Stomach (tissue), 9 donors: ENCODE measurements around the gene ASL. TPM values are rescaled to one million over a fixed set of nuclear protein-coding genes. Genes with fewer than 3 reads are reported as not detected.

Experiments
- DNase-seq, 2 donors: peaks; one replicate each; pipeline versions ENCODE4 v3.0.0 to v3.0.0-alpha.2; 2013 to 2019
- H3K27ac ChIP-seq, 5 donors: fragments of 200-600 bp in 4 of 5; sonication (generic) in 4 of 5; one replicate each; pipeline ENCODE4 v1.5.1; 2013 to 2019; ENCODE audit warnings: mild to moderate bottlenecking in 1 of 5, moderate library complexity in 1 of 5
- H3K27me3 ChIP-seq, 3 donors: fragments of 200-600 bp; sonication (generic); one replicate each; pipeline ENCODE4 v1.5.1; 2017 to 2019; ENCODE audit warnings: mixed run types in 1 of 3
- H3K36me3 ChIP-seq, 4 donors: fragments of 200-600 bp; sonication (generic); 1 replicate in 3 of 4; 2 replicates in 1 of 4; pipeline ENCODE4 v1.5.1; 2016 to 2019
- H3K4me1 ChIP-seq, 4 donors: fragments of 200-600 bp; sonication (generic); one replicate each; pipeline ENCODE4 v1.5.1; 2016 to 2019
- H3K4me3 ChIP-seq, 4 donors: fragments of 200-600 bp; sonication (generic) in 3 of 4; one replicate each; pipeline ENCODE4 v1.5.1; 2016 to 2019; ENCODE audit warnings: mild to moderate bottlenecking in 1 of 4
- H3K9me3 ChIP-seq, 4 donors: fragments of 200-600 bp; sonication (generic); one replicate each; pipeline ENCODE4 v1.5.1; 2016 to 2019
- EP300 ChIP-seq: sonication (generic); formaldehyde crosslinking; IDR thresholded peaks from one replicate; pipeline ENCODE4 v1.6.1; 2017; ENCODE audit warnings: antibody characterized with exemption
- POLR2A ChIP-seq, 4 donors: fragments of 450-650 bp; IDR thresholded peaks; one replicate each; pipeline ENCODE4 v1.6.1; 2016; ENCODE audit warnings: antibody characterized with exemption in 4 of 4, control low read depth in 2 of 4, mild to moderate bottlenecking in 1 of 4, moderate library complexity in 1 of 4
- POLR2AphosphoS5 ChIP-seq, 3 donors: sonication (generic); formaldehyde crosslinking; IDR thresholded peaks; one replicate each; pipeline ENCODE4 v1.6.1; 2016; ENCODE audit warnings: antibody characterized with exemption in 3 of 3
- WGBS, 5 donors: extraction: QIAGEN DNeasy Blood & Tissue Kit in 3 of 5; methylation state at CpG; one replicate each; pipeline versions ENCODE4 v1.1.5 to v1.1.7; 2013 to 2018; 5-methylcytosine and 5-hydroxymethylcytosine counted together
- intact Hi-C: fragments of 100-400 bp; cut with DNase I; formaldehyde crosslinking; loops from one replicate; pipeline ENCODE4 v1.15.1; 2023; ENCODE audit warnings: low total_unique reads
- polyA plus RNA-seq, 3 donors: library from polyadenylated mRNA; stranded (reverse); fragments of 200-250 nt; gene quantifications; one replicate each; pipeline ENCODE4 v1.2.3, GENCODE V29; 2013
- total RNA-seq, 5 donors: library from RNA; depleted of rRNA; stranded (reverse); fragments of >200 nt; gene quantifications; one replicate each; pipeline versions ENCODE4 v1.1.0 to v1.2.3, GENCODE V29; 2014 to 2016
- TF ChIP-seq, protein P1 (sequence below), 7 experiments: fragments of 450-650 bp in 4 of 7; fragments of 200-600 bp in 3 of 7; sonication (generic) in 3 of 7; IDR thresholded peaks; one replicate each; pipeline ENCODE4 v1.5.1; 2016 to 2019; ENCODE audit warnings: antibody characterized with exemption in 7 of 7, control low read depth in 2 of 7, mild to moderate bottlenecking in 1 of 7
- donor health status: healthy with polysubstance abuse.
- donor health status: Bipolar disorder and iron deficiency.
- donor health status: healthy.

The ASL gene
- total and polyA plus RNA-seq, 8 donors = 42.8 to 369 (median 75.7) TPM

DNA sequence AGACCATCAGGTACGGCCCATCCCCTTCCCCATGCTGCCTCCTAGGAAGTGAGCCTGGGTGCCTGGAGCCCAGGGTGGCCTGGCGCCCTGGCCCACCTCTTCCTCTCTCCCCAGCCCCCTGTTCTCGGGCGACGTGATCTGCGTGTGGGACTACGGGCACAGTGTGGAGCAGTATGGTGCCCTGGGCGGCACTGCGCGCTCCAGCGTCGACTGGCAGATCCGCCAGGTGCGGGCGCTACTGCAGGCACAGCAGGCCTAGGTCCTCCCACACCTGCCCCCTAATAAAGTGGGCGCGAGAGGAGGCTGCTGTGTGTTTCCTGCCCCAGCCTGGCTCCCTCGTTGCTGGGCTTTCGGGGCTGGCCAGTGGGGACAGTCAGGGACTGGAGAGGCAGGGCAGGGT is 17.0 kb downstream of the ASL start:
- intact Hi-C loops = no loop called here
- WGBS, 5 donors = 94 to 99% (median 97%) methylated on average over 3 to 19 of the region's 19 CpGs
- no peaks in the 10 kb centered on the region for H3K4me1 ChIP-seq
- no peak overlapping the region for H3K4me3 ChIP-seq
- TF ChIP-seq POLR2A (IDR thresholded peaks at IDR 0.05) = no peak
- no peak for TF ChIP-seq POLR2AphosphoS5 (IDR thresholded peaks at IDR 0.05)
- no peak for TF ChIP-seq EP300
- TF ChIP-seq, protein P1, sequence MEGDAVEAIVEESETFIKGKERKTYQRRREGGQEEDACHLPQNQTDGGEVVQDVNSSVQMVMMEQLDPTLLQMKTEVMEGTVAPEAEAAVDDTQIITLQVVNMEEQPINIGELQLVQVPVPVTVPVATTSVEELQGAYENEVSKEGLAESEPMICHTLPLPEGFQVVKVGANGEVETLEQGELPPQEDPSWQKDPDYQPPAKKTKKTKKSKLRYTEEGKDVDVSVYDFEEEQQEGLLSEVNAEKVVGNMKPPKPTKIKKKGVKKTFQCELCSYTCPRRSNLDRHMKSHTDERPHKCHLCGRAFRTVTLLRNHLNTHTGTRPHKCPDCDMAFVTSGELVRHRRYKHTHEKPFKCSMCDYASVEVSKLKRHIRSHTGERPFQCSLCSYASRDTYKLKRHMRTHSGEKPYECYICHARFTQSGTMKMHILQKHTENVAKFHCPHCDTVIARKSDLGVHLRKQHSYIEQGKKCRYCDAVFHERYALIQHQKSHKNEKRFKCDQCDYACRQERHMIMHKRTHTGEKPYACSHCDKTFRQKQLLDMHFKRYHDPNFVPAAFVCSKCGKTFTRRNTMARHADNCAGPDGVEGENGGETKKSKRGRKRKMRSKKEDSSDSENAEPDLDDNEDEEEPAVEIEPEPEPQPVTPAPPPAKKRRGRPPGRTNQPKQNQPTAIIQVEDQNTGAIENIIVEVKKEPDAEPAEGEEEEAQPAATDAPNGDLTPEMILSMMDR (IDR thresholded peaks at IDR 0.05) = no peak
- no peaks in the 10 kb centered on the region for H3K9me3 ChIP-seq
- peaks cover 16 to 57% (median 48%) of the 10 kb centered on the region in 4 donors for H3K36me3 ChIP-seq
- no peak overlapping the region for H3K27ac ChIP-seq
- DNase-seq = no peak
- no peaks in the 10 kb centered on the region for H3K27me3 ChIP-seq

DNA sequence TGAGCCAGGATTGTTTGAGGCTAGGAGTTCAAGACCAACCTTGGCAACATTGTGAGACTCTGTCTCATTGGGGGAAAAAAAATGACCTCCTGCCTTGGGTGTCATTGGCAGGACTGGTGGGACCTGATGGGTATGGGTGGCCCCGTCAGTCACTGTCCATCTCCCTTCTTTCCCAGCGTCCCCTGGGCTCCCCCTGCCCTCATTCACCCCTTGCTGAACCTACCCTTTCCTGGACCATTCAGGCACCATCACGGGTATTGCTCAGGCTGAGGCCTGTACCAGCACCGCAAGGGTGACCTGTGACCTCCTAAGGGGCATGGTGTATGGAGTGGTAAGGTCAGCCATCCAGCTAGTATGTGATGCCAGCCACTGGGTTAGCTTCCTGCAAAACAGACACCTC is 19.4 kb downstream of the ASL start:
- WGBS, 5 donors = 83 to 94% (median 86%) methylated on average over 2 to 4 of the region's 4 CpGs
- intact Hi-C loops = no loop called here
- peaks cover 9 to 36% (median 29%) of the 10 kb centered on the region in 4 donors for H3K36me3 ChIP-seq
- no peak for DNase-seq
- H3K27me3 ChIP-seq = no peaks in the 10 kb centered on the region
- no peak overlapping the region for H3K27ac ChIP-seq
- H3K4me1 ChIP-seq = peaks cover 5 to 8% (median 6%) of the 10 kb centered on the region in 4 donors
- H3K9me3 ChIP-seq = no peaks in the 10 kb centered on the region
- TF ChIP-seq EP300 (no peak), POLR2A (IDR thresholded peaks at IDR 0.05) (no peak), POLR2AphosphoS5 (IDR thresholded peaks at IDR 0.05) (no peak)
- TF ChIP-seq, protein P1 (IDR thresholded peaks at IDR 0.05) = no peak
- H3K4me3 ChIP-seq = no peak overlapping the region

DNA sequence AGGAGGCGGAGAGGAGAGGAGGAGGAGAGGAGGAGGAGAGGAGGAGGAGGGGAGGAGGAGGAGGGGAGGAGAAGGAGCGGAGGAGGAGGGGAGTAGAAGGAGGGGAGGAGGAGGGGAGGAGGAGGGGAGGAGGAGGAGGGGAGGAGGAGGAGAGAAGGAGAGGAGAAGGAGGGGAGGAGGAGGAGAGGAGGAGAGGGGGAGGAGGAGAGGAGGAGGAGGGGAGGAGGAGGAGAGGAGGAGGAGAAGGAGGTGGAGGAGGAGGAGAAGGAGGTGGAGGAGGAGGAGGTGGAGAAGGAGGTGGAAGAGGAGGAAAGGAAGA is 23.6 kb downstream of the ASL start:
- TF ChIP-seq EP300 = no peak
- TF ChIP-seq, protein P1 (IDR thresholded peaks at IDR 0.05) = no peak
- intact Hi-C loops = no loop called here
- Histone ChIP-seq H3K9me3 (no peaks in the 10 kb centered on the region), H3K36me3 (no peaks in the 10 kb centered on the region), H3K4me3 (no peak overlapping the region), H3K27ac (peak overlapping the region; percentile 87 to 97 (median 90)), H3K27me3 (no peaks in the 10 kb centered on the region), H3K4me1 (peaks cover 5 to 17% (median 11%) of the 10 kb centered on the region in 4 donors)
- no peak for DNase-seq
- WGBS, 5 donors = 80% methylated on average over 1 of the region's 2 CpGs; no CpG with 5 or more reads in 4 of the 5 donors

DNA sequence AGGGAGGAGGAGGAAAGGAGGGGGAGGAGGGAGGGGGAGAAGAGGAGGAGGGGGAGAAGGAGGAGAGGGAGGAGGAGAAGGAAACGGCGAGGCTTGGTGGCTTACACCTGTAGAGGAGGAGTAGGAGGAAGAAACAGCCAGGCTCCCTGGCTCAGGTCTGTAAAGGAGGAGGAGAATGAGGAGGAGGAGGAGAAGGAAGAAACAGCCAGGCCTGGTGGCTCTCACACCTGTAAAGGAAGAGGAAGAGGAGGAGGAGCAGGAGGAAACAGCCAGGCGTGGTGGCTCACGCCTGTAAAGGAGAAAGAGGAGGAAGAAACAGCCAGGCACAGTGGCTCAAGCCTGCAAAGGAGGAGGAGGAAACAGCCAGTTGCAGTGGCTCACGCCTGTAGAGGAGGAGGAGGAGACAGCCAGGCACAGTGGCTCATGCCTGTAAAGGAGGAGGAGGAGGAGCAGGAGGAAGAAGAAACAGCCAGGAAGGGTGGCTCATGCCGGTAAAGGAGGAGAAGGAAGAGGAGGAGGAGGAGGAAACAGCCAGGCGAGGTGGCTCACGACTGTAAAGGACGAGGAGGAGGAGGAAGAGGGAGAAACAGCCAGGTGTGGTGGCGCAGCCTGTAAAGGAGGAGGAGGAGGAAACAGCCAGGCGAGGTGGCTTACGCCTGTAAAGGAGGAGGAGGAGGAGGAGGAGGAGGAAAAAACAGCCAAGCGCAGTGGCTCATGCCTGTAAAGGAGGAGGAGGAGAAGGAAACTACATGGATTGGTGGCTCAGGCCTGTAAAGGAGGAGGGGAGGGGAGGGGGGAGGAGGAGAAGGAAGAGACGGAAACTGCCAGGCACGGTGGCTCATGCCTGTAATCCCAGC is 24.2 kb downstream of the ASL start:
- Histone ChIP-seq H3K36me3 (no peaks in the 10 kb centered on the region), H3K4me3 (peak overlapping the region; percentile 29 to 47 (median 38)), H3K4me1 (peaks cover 5 to 17% (median 11%) of the 10 kb centered on the region in 4 donors), H3K9me3 (no peaks in the 10 kb centered on the region), H3K27me3 (no peaks in the 10 kb centered on the region), H3K27ac (peak overlapping the region; percentile 87 to 97 (median 90))
- TF ChIP-seq, protein P1 (IDR thresholded peaks at IDR 0.05) = no peak
- TF ChIP-seq POLR2A (IDR thresholded peaks at IDR 0.05) (peak in 1 of 4 donors; percentile 12), POLR2AphosphoS5 (IDR thresholded peaks at IDR 0.05) (peak in 2 of 3 donors; percentile 18 to 60)
- peak; percentile 83 to 91 for DNase-seq
- 0 to 2% (median 1%) methylated on average over 15 of the region's 15 CpGs for WGBS, 5 donors
- intact Hi-C loops = no loop called here
